Sigmoid colon (tissue), 4 donors: Measurements from ENCODE around the gene LHFPL6.

Experiments
- CTCF ChIP-seq, 4 experiments: fragments of 450-650 bp in 3 of 4; fragments of 200-600 bp in 1 of 4; IDR thresholded peaks; one replicate each; pipeline ENCODE4 v1.5.1; 2016 to 2019; ENCODE audit warnings: antibody characterized with exemption in 4 of 4, mild to moderate bottlenecking in 3 of 4, moderate library complexity in 2 of 4
- EP300 ChIP-seq, 4 donors: sonication (generic); formaldehyde crosslinking; IDR thresholded peaks; one replicate each; pipeline ENCODE4 v1.6.1; 2017; ENCODE audit warnings: antibody characterized with exemption in 4 of 4
- POLR2A ChIP-seq, 2 donors: fragments of 450-650 bp; IDR thresholded peaks; one replicate each; pipeline ENCODE4 v1.6.1; 2016; ENCODE audit warnings: antibody characterized with exemption in 2 of 2, mild to moderate bottlenecking in 2 of 2, moderate library complexity in 2 of 2
- POLR2AphosphoS5 ChIP-seq, 4 donors: sonication (generic); formaldehyde crosslinking; IDR thresholded peaks; one replicate each; pipeline ENCODE4 v1.6.1; 2017; ENCODE audit warnings: antibody characterized with exemption in 4 of 4

- TF ChIP-seq CTCF (IDR thresholded peaks at IDR 0.05): no peak
- TF ChIP-seq POLR2A (IDR thresholded peaks at IDR 0.05): no peak
- no peak for TF ChIP-seq POLR2AphosphoS5 (IDR thresholded peaks at IDR 0.05)
- no peak for TF ChIP-seq EP300 (IDR thresholded peaks at IDR 0.05)
Measured at GRCh38 chr13:39485314-39485700, 117.7 kb downstream of the LHFPL6 start.
